ENCODE data around the gene NRROS.

NRROS gene

DNA sequence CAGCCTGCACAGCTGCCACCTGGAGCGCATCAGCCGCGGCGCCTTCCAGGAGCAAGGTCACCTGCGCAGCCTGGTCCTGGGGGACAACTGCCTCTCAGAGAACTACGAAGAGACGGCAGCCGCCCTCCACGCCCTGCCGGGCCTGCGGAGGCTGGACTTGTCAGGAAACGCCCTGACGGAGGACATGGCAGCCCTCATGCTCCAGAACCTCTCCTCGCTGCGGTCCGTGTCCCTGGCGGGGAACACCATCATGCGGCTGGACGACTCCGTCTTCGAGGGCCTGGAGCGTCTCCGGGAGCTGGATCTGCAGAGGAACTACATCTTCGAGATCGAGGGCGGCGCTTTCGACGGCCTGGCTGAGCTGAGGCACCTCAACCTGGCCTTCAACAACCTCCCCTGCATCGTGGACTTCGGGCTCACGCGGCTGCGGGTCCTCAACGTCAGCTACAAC lies 20.4 kb downstream of the NRROS start:
- Histone ChIP-seq H3K27me3 (ENCODE audit: insufficient read depth, low read length, poor library complexity, severe bottlenecking) (no peaks in the 10 kb centered on the region), H3F3A (ENCODE audit: low read depth) (peaks cover 17% of the 10 kb centered on the region; the same call in 1 of the 2 replicates), H4K20me1 (ENCODE audit: insufficient read depth, low read length, poor library complexity, severe bottlenecking) (peaks cover 80% of the 10 kb centered on the region), H3K36me3 (ENCODE audit: insufficient read depth, low read length) (peaks cover 86% of the 10 kb centered on the region), H3K9me2 (replicated peaks; ENCODE audit: low read depth, low read length) (no peaks in the 10 kb centered on the region), H3K9me3 (ENCODE audit: insufficient read depth, low read depth, low read length) (no peaks in the 10 kb centered on the region), H2AFZ (ENCODE audit: low read length) (no peak overlapping the region), H3K9ac (ENCODE audit: low read depth, low read length, poor library complexity, severe bottlenecking) (no peak overlapping the region), H3K4me1 (ENCODE audit: insufficient read depth, low read length, poor library complexity, severe bottlenecking) (peaks cover 4% of the 10 kb centered on the region), H3K79me2 (ENCODE audit: insufficient read depth, low read length) (peaks cover 78% of the 10 kb centered on the region), H3K4me3 (ENCODE audit: low read length, poor library complexity, severe bottlenecking) (no peak overlapping the region), H3K4me2 (ENCODE audit: low read depth, low read length, poor library complexity, severe bottlenecking) (no peak overlapping the region)
- no peak for TF ChIP-seq EZH2phosphoT487 (IDR thresholded peaks at IDR 0.05; ENCODE audit: borderline replicate concordance)

DNA sequence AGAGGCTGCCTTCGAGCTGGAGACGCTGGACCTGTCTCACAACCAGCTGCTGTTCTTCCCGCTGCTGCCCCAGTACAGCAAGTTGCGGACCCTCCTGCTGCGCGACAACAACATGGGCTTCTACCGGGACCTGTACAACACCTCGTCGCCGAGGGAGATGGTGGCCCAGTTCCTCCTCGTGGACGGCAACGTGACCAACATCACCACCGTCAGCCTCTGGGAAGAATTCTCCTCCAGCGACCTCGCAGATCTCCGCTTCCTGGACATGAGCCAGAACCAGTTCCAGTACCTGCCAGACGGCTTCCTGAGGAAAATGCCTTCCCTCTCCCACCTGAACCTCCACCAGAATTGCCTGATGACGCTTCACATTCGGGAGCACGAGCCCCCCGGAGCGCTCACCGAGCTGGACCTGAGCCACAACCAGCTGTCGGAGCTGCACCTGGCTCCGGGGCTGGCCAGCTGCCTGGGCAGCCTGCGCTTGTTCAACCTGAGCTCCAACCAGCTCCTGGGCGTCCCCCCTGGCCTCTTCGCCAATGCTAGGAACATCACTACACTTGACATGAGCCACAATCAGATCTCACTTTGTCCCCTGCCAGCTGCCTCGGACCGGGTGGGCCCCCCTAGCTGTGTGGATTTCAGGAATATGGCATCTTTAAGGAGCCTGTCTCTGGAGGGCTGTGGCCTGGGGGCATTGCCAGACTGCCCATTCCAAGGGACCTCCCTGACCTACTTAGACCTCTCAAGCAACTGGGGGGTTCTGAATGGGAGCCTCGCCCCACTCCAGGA lies 21.1 kb downstream of the NRROS start:
- no peaks in the 10 kb centered on the region for H3K27me3 ChIP-seq (ENCODE audit: insufficient read depth, low read length, poor library complexity, severe bottlenecking)
- no peak overlapping the region for H3K4me3 ChIP-seq (ENCODE audit: low read length, poor library complexity, severe bottlenecking)
- H3K9me2 ChIP-seq (replicated peaks; ENCODE audit: low read depth, low read length), result no peaks in the 10 kb centered on the region
- no peak for TF ChIP-seq EZH2phosphoT487 (IDR thresholded peaks at IDR 0.05; ENCODE audit: borderline replicate concordance)
- TF ChIP-seq, protein P1, sequence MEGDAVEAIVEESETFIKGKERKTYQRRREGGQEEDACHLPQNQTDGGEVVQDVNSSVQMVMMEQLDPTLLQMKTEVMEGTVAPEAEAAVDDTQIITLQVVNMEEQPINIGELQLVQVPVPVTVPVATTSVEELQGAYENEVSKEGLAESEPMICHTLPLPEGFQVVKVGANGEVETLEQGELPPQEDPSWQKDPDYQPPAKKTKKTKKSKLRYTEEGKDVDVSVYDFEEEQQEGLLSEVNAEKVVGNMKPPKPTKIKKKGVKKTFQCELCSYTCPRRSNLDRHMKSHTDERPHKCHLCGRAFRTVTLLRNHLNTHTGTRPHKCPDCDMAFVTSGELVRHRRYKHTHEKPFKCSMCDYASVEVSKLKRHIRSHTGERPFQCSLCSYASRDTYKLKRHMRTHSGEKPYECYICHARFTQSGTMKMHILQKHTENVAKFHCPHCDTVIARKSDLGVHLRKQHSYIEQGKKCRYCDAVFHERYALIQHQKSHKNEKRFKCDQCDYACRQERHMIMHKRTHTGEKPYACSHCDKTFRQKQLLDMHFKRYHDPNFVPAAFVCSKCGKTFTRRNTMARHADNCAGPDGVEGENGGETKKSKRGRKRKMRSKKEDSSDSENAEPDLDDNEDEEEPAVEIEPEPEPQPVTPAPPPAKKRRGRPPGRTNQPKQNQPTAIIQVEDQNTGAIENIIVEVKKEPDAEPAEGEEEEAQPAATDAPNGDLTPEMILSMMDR (conservative IDR thresholded peaks at IDR 0.05; ENCODE audit: low read length), result no peak
- no peak overlapping the region for H2AFZ ChIP-seq (ENCODE audit: low read length)
- H4K20me1 ChIP-seq (ENCODE audit: insufficient read depth, low read length, poor library complexity, severe bottlenecking), result peaks cover 77% of the 10 kb centered on the region
- H3F3A ChIP-seq (ENCODE audit: low read depth), result peaks cover 17% of the 10 kb centered on the region; the same call in 1 of the 2 replicates
- H3K9me3 ChIP-seq (ENCODE audit: insufficient read depth, low read depth, low read length), result no peaks in the 10 kb centered on the region
- no peak overlapping the region for H3K4me2 ChIP-seq (ENCODE audit: low read depth, low read length, poor library complexity, severe bottlenecking)
- H3K36me3 ChIP-seq (ENCODE audit: insufficient read depth, low read length), result peaks cover 80% of the 10 kb centered on the region
- peaks cover 72% of the 10 kb centered on the region for H3K79me2 ChIP-seq (ENCODE audit: insufficient read depth, low read length)
- H3K9ac ChIP-seq (ENCODE audit: low read depth, low read length, poor library complexity, severe bottlenecking), result no peak overlapping the region
- peaks cover 4% of the 10 kb centered on the region for H3K4me1 ChIP-seq (ENCODE audit: insufficient read depth, low read length, poor library complexity, severe bottlenecking)

DNA sequence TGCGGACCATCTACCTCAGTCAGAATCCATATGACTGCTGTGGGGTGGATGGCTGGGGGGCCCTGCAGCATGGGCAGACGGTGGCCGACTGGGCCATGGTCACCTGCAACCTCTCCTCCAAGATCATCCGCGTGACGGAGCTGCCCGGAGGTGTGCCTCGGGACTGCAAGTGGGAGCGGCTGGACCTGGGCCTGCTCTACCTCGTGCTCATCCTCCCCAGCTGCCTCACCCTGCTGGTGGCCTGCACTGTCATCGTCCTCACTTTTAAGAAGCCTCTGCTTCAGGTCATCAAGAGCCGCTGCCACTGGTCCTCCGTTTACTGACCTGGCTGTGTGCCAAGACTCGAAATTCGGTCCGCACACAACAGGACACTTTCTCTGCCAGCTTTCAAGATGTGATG lies 21.9 kb downstream of the NRROS start:
- no peak overlapping the region for H3K4me2 ChIP-seq (ENCODE audit: low read depth, low read length, poor library complexity, severe bottlenecking)
- peaks cover 4% of the 10 kb centered on the region for H3K4me1 ChIP-seq (ENCODE audit: insufficient read depth, low read length, poor library complexity, severe bottlenecking)
- H3F3A ChIP-seq (ENCODE audit: low read depth), result peaks cover 13% of the 10 kb centered on the region; the same call in 1 of the 2 replicates
- no peak overlapping the region for H3K4me3 ChIP-seq (ENCODE audit: low read length, poor library complexity, severe bottlenecking)
- peaks cover 69% of the 10 kb centered on the region for H4K20me1 ChIP-seq (ENCODE audit: insufficient read depth, low read length, poor library complexity, severe bottlenecking)
- H3K9me3 ChIP-seq (ENCODE audit: insufficient read depth, low read depth, low read length), result no peaks in the 10 kb centered on the region
- no peak overlapping the region for H3K9ac ChIP-seq (ENCODE audit: low read depth, low read length, poor library complexity, severe bottlenecking)
- H3K79me2 ChIP-seq (ENCODE audit: insufficient read depth, low read length), result peaks cover 64% of the 10 kb centered on the region
- H3K9me2 ChIP-seq (replicated peaks; ENCODE audit: low read depth, low read length), result no peaks in the 10 kb centered on the region
- no peak for TF ChIP-seq EZH2phosphoT487 (IDR thresholded peaks at IDR 0.05; ENCODE audit: borderline replicate concordance)
- TF ChIP-seq, protein P1 (conservative IDR thresholded peaks at IDR 0.05; ENCODE audit: low read length), result no peak
- H3K27me3 ChIP-seq (ENCODE audit: insufficient read depth, low read length, poor library complexity, severe bottlenecking), result no peaks in the 10 kb centered on the region
- H3K36me3 ChIP-seq (ENCODE audit: insufficient read depth, low read length), result peaks cover 71% of the 10 kb centered on the region
- H2AFZ ChIP-seq (ENCODE audit: low read length), result no peak overlapping the region

All from Loucy (cell line).